Measurements from ENCODE around the gene KDM2B.

- TF ChIP-seq CTCF (IDR thresholded peaks at IDR 0.05) (no peak), EP300 (IDR thresholded peaks at IDR 0.05) (no peak), POLR2A (IDR thresholded peaks at IDR 0.05; ENCODE audit: low read depth) (no peak)
Measured at GRCh38 chr12:121436706-121437105, 144.1 kb downstream of the KDM2B start.

All from esophagus muscularis mucosa (tissue), 4 donors.